SH-SY5Y (cell line): ENCODE data around the gene GPR39.

Source experiments
- GATA2 ChIP-seq: IDR thresholded peaks from 2 replicates; pipeline ENCODE4 v1.6.1; 2011; ENCODE audit warnings: mild to moderate bottlenecking, low read depth, low read length
- GATA3 ChIP-seq: IDR thresholded peaks from 2 replicates; pipeline ENCODE4 v1.6.1; 2011; ENCODE audit warnings: low read depth, mild to moderate bottlenecking, low read length, moderate library complexity

The GPR39 gene

GRCh38 chr2:132651115-132652045 lies 234.8 kb downstream of the GPR39 start:
- TF ChIP-seq GATA3 = no peak

GRCh38 chr2:132652474-132652873 lies 235.9 kb downstream of the GPR39 start:
- TF ChIP-seq GATA2 (no peak), GATA3 (no peak)

GRCh38 chr2:132654335-132654734 lies 237.7 kb downstream of the GPR39 start:
- TF ChIP-seq GATA3 (no peak), GATA2 (no peak)

GRCh38 chr2:132654968-132655367 lies 238.4 kb downstream of the GPR39 start:
- TF ChIP-seq GATA3 (no peak), GATA2 (no peak)

GRCh38 chr2:132656266-132656975 lies 239.8 kb downstream of the GPR39 start:
- TF ChIP-seq GATA3 = no peak
- no peak for TF ChIP-seq GATA2

GRCh38 chr2:132659331-132659730 lies 242.7 kb downstream of the GPR39 start:
- no peak for TF ChIP-seq GATA3
- TF ChIP-seq GATA2 = no peak

GRCh38 chr2:132662732-132663131 lies 246.1 kb downstream of the GPR39 start:
- TF ChIP-seq GATA3 (no peak), GATA2 (no peak)

GRCh38 chr2:132664096-132664495 lies 247.5 kb downstream of the GPR39 start:
- TF ChIP-seq GATA2 (no peak), GATA3 (no peak)

GRCh38 chr2:132665401-132666140 lies 249.0 kb downstream of the GPR39 start:
- no peak for TF ChIP-seq GATA3
- TF ChIP-seq GATA2 = no peak

GRCh38 chr2:132667706-132668105 lies 251.1 kb downstream of the GPR39 start:
- TF ChIP-seq GATA3 (no peak), GATA2 (no peak)

GRCh38 chr2:132668189-132668823 lies 251.7 kb downstream of the GPR39 start:
- TF ChIP-seq GATA3 (no peak), GATA2 (no peak)

GRCh38 chr2:132668987-132669907 lies 252.6 kb downstream of the GPR39 start:
- TF ChIP-seq GATA3 (no peak), GATA2 (no peak)
